Amygdala (tissue), 56 donors: ENCODE data around the gene PRDM16.

Source experiments
- DNase-seq, 56 donors: peaks; one replicate each; lab custom pipeline; 2025; lab: John Stamatoyannopoulos, UW

Gene PRDM16

GRCh38 chr1:3065797-3066196 lies 3.2 kb upstream of the PRDM16 start:
- DNase-seq, result no peak

- DNase-seq, result peak in 1 of 56 donors; percentile 49
These were observed 2.7 kb upstream of the PRDM16 start for GRCh38 chr1:3066250-3066711.

- no peak for DNase-seq
These were observed 2.2 kb upstream of the PRDM16 start for GRCh38 chr1:3066826-3067225.

- DNase-seq, result no peak
These were observed 1.7 kb upstream of the PRDM16 start for GRCh38 chr1:3067301-3067670.

- no peak for DNase-seq
These were observed 1.1 kb upstream of the PRDM16 start for GRCh38 chr1:3067671-3068563.

GRCh38 chr1:3069491-3070308 lies 697 bp downstream of the PRDM16 start:
- DNase-seq, result peak in 9 of 56 donors; percentile 19 to 47 (median 37)

GRCh38 chr1:3070309-3070643 lies 1.3 kb downstream of the PRDM16 start:
- no peak for DNase-seq

GRCh38 chr1:3070644-3071564 lies 1.9 kb downstream of the PRDM16 start:
- DNase-seq, result no peak

- no peak for DNase-seq
These were observed 2.8 kb downstream of the PRDM16 start for GRCh38 chr1:3071565-3072390.

- DNase-seq, result peak in 10 of 56 donors; percentile 18 to 52 (median 44)
These were observed 3.6 kb downstream of the PRDM16 start for GRCh38 chr1:3072391-3073185.

GRCh38 chr1:3073186-3073488 lies 4.1 kb downstream of the PRDM16 start:
- no peak for DNase-seq

GRCh38 chr1:3073489-3074296 lies 4.7 kb downstream of the PRDM16 start:
- no peak for DNase-seq

- DNase-seq, result no peak
These were observed 5.3 kb downstream of the PRDM16 start for GRCh38 chr1:3074297-3074741.

GRCh38 chr1:3074800-3075199 lies 5.8 kb downstream of the PRDM16 start:
- DNase-seq, result no peak

GRCh38 chr1:3075666-3076362 lies 6.8 kb downstream of the PRDM16 start:
- DNase-seq, result no peak

GRCh38 chr1:3076363-3076740 lies 7.3 kb downstream of the PRDM16 start:
- DNase-seq, result peak in 1 of 56 donors; percentile 18

- no peak for DNase-seq
These were observed 8.1 kb downstream of the PRDM16 start for GRCh38 chr1:3077081-3077480.
